HG03457 (cell line): ENCODE results near the gene RAB11FIP3.
A peak's percentile ranks its signal among the peaks of the same experiment; 100 is the strongest.

Source experiments
- ATAC-seq: cut with Tn5 transposase; IDR thresholded peaks from one replicate; pipeline ENCODE4 v1.9.1; 2021; ENCODE audit warnings: moderate number of reproducible peaks; ENCODE audit not compliant: unreplicated experiment

RAB11FIP3 gene

GRCh38 chr16:389352-389751, 36.1 kb upstream of the RAB11FIP3 start:
- ATAC-seq: no peak

GRCh38 chr16:391885-392335, 33.5 kb upstream of the RAB11FIP3 start:
- no peak for ATAC-seq

- no peak for ATAC-seq
Measured at GRCh38 chr16:392450-393030, 32.9 kb upstream of the RAB11FIP3 start.

- no peak for ATAC-seq
Measured at GRCh38 chr16:396199-396598, 29.2 kb upstream of the RAB11FIP3 start.

GRCh38 chr16:396605-397004, 28.8 kb upstream of the RAB11FIP3 start:
- ATAC-seq: no peak

- ATAC-seq: no peak
Measured at GRCh38 chr16:397135-397661, 28.3 kb upstream of the RAB11FIP3 start, which contains the start of gene NME4. Gene NME4, plus strand, starts transcription at chr16:397199. Its CDS starts 24 bp downstream, at chr16:397223.

- ATAC-seq: no peak
Measured at GRCh38 chr16:397736-398332, 27.6 kb upstream of the RAB11FIP3 start.

- no peak for ATAC-seq
Measured at GRCh38 chr16:398561-399339, 26.7 kb upstream of the RAB11FIP3 start.

GRCh38 chr16:399340-400019, 26.0 kb upstream of the RAB11FIP3 start:
- ATAC-seq: no peak

GRCh38 chr16:400061-400591, 25.3 kb upstream of the RAB11FIP3 start:
- no peak for ATAC-seq

- ATAC-seq: peak; percentile 40
Measured at GRCh38 chr16:401468-402348, 23.7 kb upstream of the RAB11FIP3 start, which contains the start of gene DECR2. Gene DECR2, plus strand, starts transcription at chr16:401885. Its CDS starts 79 bp downstream, at chr16:401964.

- no peak for ATAC-seq
Measured at GRCh38 chr16:404971-405486, 20.4 kb upstream of the RAB11FIP3 start.

- ATAC-seq: no peak
Measured at GRCh38 chr16:405548-406506, 19.6 kb upstream of the RAB11FIP3 start.

GRCh38 chr16:407253-407652, 18.2 kb upstream of the RAB11FIP3 start:
- no peak for ATAC-seq

GRCh38 chr16:410516-411178, 14.8 kb upstream of the RAB11FIP3 start:
- ATAC-seq: no peak

GRCh38 chr16:411576-412265, 13.7 kb upstream of the RAB11FIP3 start:
- no peak for ATAC-seq

GRCh38 chr16:414395-415169, 10.9 kb upstream of the RAB11FIP3 start:
- ATAC-seq: no peak
